Esophagus muscularis mucosa (tissue), 4 donors: ENCODE measurements around the gene RER1. TPM values are rescaled to one million over a fixed set of nuclear protein-coding genes. Genes with fewer than 3 reads are reported as not detected.

Experiments used
- DNase-seq: peaks from one replicate; pipeline ENCODE4 v3.0.0-alpha.2; 2017; ENCODE audit errors: extremely low spot score
- H3K27ac ChIP-seq, 4 donors: fragments of 200-600 bp; sonication (generic); replicated peaks in 1 of 4; 1 replicate in 3 of 4; 2 replicates in 1 of 4; pipeline ENCODE4 v1.5.1; 2016 to 2019; ENCODE audit warnings: mild to moderate bottlenecking in 1 of 4
- H3K27me3 ChIP-seq, 4 donors: fragments of 200-600 bp; sonication (generic); one replicate each; pipeline versions ENCODE4 v1.5.1 to v1.6.0; 2016 to 2019
- H3K36me3 ChIP-seq, 4 donors: fragments of 200-600 bp; sonication (generic); one replicate each; pipeline ENCODE4 v1.5.1; 2016 to 2019
- H3K4me1 ChIP-seq, 4 donors: fragments of 200-600 bp; sonication (generic); one replicate each; pipeline ENCODE4 v1.5.1; 2016 to 2019
- H3K4me3 ChIP-seq, 4 donors: fragments of 200-600 bp; sonication (generic); 1 replicate in 2 of 4; 2 replicates in 2 of 4; pipeline ENCODE4 v1.5.1; 2016 to 2019; ENCODE audit warnings: mild to moderate bottlenecking in 4 of 4, moderate library complexity in 1 of 4
- H3K9me3 ChIP-seq, 4 donors: fragments of 200-600 bp; sonication (generic); 1 replicate in 3 of 4; 2 replicates in 1 of 4; pipeline ENCODE4 v1.5.1; 2016 to 2019
- CTCF ChIP-seq, 3 experiments: fragments of 200-600 bp in 2 of 3; fragments of 450-650 bp in 1 of 3; sonication (generic) in 2 of 3; IDR thresholded peaks; one replicate each; pipeline ENCODE4 v1.5.1; 2017 to 2019; ENCODE audit warnings: antibody characterized with exemption in 3 of 3, mild to moderate bottlenecking in 2 of 3, moderate library complexity in 1 of 3
- EP300 ChIP-seq: sonication (generic); formaldehyde crosslinking; IDR thresholded peaks from one replicate; pipeline ENCODE4 v1.6.1; 2017; ENCODE audit warnings: antibody characterized with exemption
- POLR2A ChIP-seq: fragments of 450-650 bp; IDR thresholded peaks from one replicate; pipeline ENCODE4 v1.6.1; 2017; ENCODE audit warnings: antibody characterized with exemption, moderate library complexity, mild to moderate bottlenecking, low read depth
- POLR2AphosphoS5 ChIP-seq, 2 donors: sonication (generic); formaldehyde crosslinking; IDR thresholded peaks; one replicate each; pipeline ENCODE4 v1.6.1; 2017; ENCODE audit warnings: antibody characterized with exemption in 2 of 2
- WGBS: methylation state at CpG from one replicate; pipeline ENCODE4 v1.1.5; 2018; 5-methylcytosine and 5-hydroxymethylcytosine counted together
- intact Hi-C: fragments of 100-400 bp; cut with DNase I; formaldehyde crosslinking; loops from one replicate; pipeline ENCODE4 v1.15.1; 2023
- total RNA-seq, 4 donors: library from RNA; depleted of rRNA; stranded (reverse); fragments of >200 nt; gene quantifications; one replicate each; pipeline versions ENCODE4 v1.1.0 to v1.2.1, GENCODE V29; 2016

The RER1 gene
- total RNA-seq, 4 donors from 2014 or later, result 47.3 to 67.3 (median 56.4) TPM

- Histone ChIP-seq H3K4me3 (no peak overlapping the region), H3K9me3 (peaks cover 0 to 1% (median 0%) of the 10 kb centered on the region in 4 donors), H3K4me1 (peaks cover 19 to 20% (median 20%) of the 10 kb centered on the region in 4 donors), H3K27ac (no peak overlapping the region), H3K27me3 (peaks cover 0 to 71% (median 31%) of the 10 kb centered on the region in 4 donors), H3K36me3 (no peaks in the 10 kb centered on the region)
- WGBS, result 79% methylated on average over 5 of the region's 13 CpGs
- no peak for DNase-seq
- intact Hi-C loops, result loop anchor here (5.0 kb wide), 2 partner anchors 370 to 1005 kb away; no protein-coding TSS in a partner anchor
- TF ChIP-seq POLR2AphosphoS5 (IDR thresholded peaks at IDR 0.05) (no peak), EP300 (no peak), CTCF (IDR thresholded peaks at IDR 0.05) (no peak), POLR2A (no peak)
Observed at GRCh38 chr1:2417083-2417832, 25.6 kb downstream of the RER1 start.

- Histone ChIP-seq H3K4me1 (peaks cover 19% of the 10 kb centered on the region in 4 donors), H3K27ac (no peak overlapping the region), H3K36me3 (no peaks in the 10 kb centered on the region), H3K27me3 (peaks cover 0 to 77% (median 31%) of the 10 kb centered on the region in 4 donors), H3K4me3 (no peak overlapping the region), H3K9me3 (peaks cover 0 to 7% (median 2%) of the 10 kb centered on the region in 4 donors)
- no peak for DNase-seq
- no peak for TF ChIP-seq POLR2AphosphoS5 (IDR thresholded peaks at IDR 0.05)
- TF ChIP-seq POLR2A, result no peak
- no peak for TF ChIP-seq EP300
- no peak for TF ChIP-seq CTCF (IDR thresholded peaks at IDR 0.05)
- intact Hi-C loops, result loop anchor here (5.0 kb wide), 2 partner anchors 369 to 1004 kb away; no protein-coding TSS in a partner anchor
- whole genome bisulfite sequencing, result 90% methylated on average over 5 of the region's 14 CpGs
Observed at GRCh38 chr1:2417833-2418225, 26.2 kb downstream of the RER1 start.

GRCh38 chr1:2418791-2419320, 27.2 kb downstream of the RER1 start:
- WGBS, result 64% methylated on average over 15 of the region's 16 CpGs
- Histone ChIP-seq H3K4me1 (peaks cover 9% of the 10 kb centered on the region in 4 donors), H3K9me3 (peaks cover 0 to 14% (median 8%) of the 10 kb centered on the region in 4 donors), H3K36me3 (no peaks in the 10 kb centered on the region), H3K4me3 (no peak overlapping the region), H3K27ac (no peak overlapping the region), H3K27me3 (peaks cover 0 to 87% (median 31%) of the 10 kb centered on the region in 4 donors)
- intact Hi-C loops, result loop anchor here (5.0 kb wide), 2 partner anchors 368 to 1003 kb away; no protein-coding TSS in a partner anchor
- no peak for TF ChIP-seq CTCF (IDR thresholded peaks at IDR 0.05)
- no peak for DNase-seq

DNA sequence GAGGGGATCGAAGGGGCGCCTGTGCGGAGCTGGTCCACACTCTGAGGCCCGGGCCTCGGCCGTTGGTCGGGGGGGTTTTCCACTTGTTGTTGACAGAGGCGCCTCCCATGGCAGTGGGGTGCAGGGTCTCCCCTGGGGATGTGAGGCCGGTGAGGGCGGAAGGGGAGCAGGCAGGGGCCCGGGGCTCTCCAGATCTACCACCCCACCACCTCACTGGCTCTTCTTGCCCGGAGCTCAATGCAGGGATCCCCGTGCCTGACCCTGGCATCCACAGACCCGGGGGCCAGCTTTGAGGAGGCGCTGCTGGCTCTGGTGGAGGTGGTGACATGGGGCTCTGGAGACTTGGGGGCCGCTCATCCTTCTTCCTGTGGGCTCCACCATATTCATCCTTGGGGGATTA, 27.8 kb downstream of the RER1 start:
- H3K27ac ChIP-seq, result no peak overlapping the region
- no peak for TF ChIP-seq POLR2AphosphoS5 (IDR thresholded peaks at IDR 0.05)
- peaks cover 0 to 87% (median 31%) of the 10 kb centered on the region in 4 donors for H3K27me3 ChIP-seq
- no peak overlapping the region for H3K4me3 ChIP-seq
- peaks cover 3 to 4% (median 3%) of the 10 kb centered on the region in 4 donors for H3K4me1 ChIP-seq
- H3K36me3 ChIP-seq, result no peaks in the 10 kb centered on the region
- intact Hi-C loops, result loop anchor here (5.0 kb wide), 2 partner anchors 368 to 1003 kb away; no protein-coding TSS in a partner anchor
- no peak for DNase-seq
- peaks cover 0 to 14% (median 8%) of the 10 kb centered on the region in 4 donors for H3K9me3 ChIP-seq
- 88% methylated on average over 5 of the region's 16 CpGs for WGBS

GRCh38 chr1:2422523-2422922, 30.9 kb downstream of the RER1 start:
- TF ChIP-seq POLR2AphosphoS5 (IDR thresholded peaks at IDR 0.05), result no peak
- TF ChIP-seq POLR2A, result no peak
- no peak for TF ChIP-seq EP300
- no peak for TF ChIP-seq CTCF (IDR thresholded peaks at IDR 0.05)
- peaks cover 0 to 87% (median 27%) of the 10 kb centered on the region in 4 donors for H3K27me3 ChIP-seq
- H3K27ac ChIP-seq, result no peak overlapping the region
- H3K4me1 ChIP-seq, result no peaks in the 10 kb centered on the region
- H3K9me3 ChIP-seq, result peaks cover 0 to 14% (median 8%) of the 10 kb centered on the region in 4 donors
- 84% methylated on average over 4 of the region's 4 CpGs for WGBS
- H3K4me3 ChIP-seq, result no peak overlapping the region
- no peak for DNase-seq
- no peaks in the 10 kb centered on the region for H3K36me3 ChIP-seq
- intact Hi-C loops, result no loop called here
